Mesenteric fat pad (tissue), 1 donor: ENCODE data around the gene CUL7. TPM values are rescaled to one million over a fixed set of nuclear protein-coding genes. Genes with fewer than 3 reads are reported as not detected.
"Not testable (repeated sequence)": the region's sequence is repeated elsewhere in the genome, so short reads cannot be mapped to it uniquely, and the experiment has no call there.

Experiments
- DNase-seq: peaks from one replicate; pipeline ENCODE4 v3.0.0-alpha.2; 2020; ENCODE audit warnings: low spot score
- total RNA-seq: library from RNA; stranded (reverse); fragmentation: NEBNext Ultra II Directional; extraction: Animal tissue kit (Norgen Biotek cat#: 25700); gene quantifications from one replicate; pipeline ENCODE4 v1.2.1, GENCODE V29; 2021
- donor health status: DM: yes; HTN: yes; CAD: no.

CUL7 gene
- total RNA-seq, 1 donor from 2014 or later: 13.7 TPM

DNA sequence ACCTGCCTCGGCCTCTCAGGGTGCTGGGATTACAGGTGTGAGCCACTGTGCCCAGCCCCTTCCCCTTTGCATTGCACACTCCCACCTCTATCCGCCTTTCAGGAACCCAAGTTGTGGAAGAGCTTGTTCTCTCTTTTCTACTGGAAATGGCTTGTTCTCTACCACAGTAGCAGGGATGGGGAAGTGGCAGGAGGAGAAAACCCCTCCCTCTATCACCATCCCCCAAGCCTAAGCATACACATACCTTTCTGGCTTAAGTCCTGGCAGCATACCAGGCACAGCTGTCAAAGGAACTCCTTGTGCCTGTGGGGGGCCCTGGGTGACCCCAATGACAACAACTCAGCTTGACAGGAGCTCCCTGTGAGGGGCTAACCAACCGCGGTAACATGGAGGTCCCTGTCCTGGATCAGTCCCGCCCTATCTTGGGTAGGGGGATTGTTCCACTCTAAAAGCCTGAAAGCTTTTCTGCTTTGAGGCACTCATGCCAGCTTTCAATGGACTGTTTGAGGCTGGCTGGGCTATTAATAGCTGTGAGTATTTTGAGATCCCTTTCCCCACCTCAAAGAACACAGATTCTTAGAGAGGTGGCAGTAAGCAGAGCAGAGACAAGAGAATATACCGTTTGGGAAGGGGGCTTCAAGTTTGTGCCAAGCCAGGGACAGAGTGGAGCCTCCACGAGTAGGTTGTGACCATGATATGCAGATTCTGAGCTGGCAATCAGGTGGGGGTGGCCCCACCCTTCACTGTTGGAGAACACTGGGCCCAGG lies 37.3 kb downstream of the CUL7 start:
- no peak for DNase-seq

DNA sequence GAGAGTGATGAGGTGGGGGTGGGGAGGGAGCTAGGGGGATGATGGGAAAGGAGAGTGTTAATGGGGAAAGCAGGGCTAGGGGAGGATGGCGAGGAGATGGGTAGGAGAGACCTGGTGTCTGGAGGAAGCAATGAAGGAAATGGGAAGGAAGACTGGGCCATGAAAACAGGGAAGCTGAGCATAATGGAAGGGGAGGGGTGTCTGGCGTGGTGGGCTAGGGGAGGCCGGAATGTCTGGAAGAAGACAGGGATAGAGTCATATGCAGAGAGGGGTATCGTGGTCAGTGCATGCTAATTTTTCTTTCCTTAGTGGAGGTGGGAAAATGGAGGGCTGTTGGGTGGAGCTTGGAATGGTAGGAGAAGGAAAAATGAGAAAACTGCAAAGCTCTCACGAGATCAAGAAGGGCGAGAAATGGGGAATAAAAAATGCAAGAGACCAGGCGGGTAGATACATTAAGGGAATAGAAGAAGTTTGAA lies 39.2 kb downstream of the CUL7 start:
- no peak for DNase-seq

DNA sequence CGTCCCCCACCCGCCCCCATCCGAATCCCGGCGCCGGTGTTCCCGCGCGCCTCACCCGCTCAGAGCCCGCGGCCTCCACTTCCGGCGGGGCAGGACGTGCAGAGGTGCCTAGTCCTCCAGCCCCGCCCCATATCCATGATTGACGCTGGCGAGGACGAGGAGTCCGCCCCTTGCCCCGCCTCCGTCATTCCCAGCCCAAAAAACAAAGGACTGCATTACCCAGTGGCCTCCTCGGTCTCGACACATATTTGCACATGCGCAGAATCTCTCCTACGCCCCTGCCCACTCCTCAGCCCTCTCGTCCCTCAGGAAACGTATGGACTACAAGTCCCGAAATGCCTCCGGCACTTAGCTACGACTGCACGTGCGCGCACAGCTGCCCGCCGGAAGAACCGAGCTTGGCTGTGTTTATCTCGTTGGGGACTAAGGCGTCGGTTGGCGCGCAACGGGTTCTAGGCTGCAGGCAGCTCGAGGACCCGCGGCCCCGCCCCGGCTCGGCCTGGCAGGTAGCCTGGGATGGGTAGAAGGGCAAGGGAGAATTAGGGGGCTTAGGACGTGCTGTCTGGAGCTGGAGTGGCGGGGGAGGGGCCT lies 39.7 kb downstream of the CUL7 start, which contains the start of the genes KLHDC3 and MEA1:
TSS of gene KLHDC3 (plus strand) at position 407 of the 591 bp plus-strand sequence. CDS start 2,944 bp downstream, outside the sequence.
TSS of gene MEA1 (minus strand) at position 104 of the 591 bp plus-strand sequence. CDS start 133 bp downstream, outside the sequence.
- peak; percentile 98 for DNase-seq

DNA sequence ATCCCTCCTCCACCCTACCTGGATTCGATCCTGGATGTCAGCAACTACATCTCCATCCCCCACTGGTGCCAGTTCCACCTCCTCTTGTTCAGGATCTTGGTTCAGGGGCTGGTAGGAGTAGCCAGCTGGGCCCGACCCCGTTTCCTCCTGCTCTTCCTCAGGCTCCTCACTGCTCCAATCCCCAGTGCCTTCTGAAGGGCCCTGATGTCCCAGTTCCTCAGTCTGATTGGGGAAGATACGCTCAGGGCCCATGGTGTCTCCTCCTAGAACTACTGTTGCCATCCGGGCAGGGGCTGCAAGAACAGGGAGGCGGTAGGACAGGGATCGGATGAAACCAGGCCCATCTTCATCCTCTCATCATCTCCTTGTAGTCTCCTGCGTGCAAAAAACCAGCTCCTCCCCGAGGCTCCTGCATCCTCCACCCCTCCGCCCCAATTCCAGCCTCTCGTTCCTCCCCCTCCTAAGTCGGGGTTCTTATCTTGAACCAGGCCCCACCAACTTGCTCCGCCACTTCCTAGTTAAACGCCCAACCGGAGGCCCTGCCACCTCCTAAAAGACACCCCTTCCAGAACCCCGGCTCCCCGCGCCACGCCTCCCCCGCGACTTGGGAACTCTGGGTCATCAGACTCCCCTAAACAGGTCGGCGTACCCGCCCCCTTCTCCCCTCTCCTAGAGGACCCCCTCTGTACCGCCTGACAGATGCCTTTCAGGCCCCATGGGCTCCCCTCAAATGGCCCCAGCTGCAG lies 40.4 kb downstream of the CUL7 start:
- DNase-seq: peak; percentile 91

DNA sequence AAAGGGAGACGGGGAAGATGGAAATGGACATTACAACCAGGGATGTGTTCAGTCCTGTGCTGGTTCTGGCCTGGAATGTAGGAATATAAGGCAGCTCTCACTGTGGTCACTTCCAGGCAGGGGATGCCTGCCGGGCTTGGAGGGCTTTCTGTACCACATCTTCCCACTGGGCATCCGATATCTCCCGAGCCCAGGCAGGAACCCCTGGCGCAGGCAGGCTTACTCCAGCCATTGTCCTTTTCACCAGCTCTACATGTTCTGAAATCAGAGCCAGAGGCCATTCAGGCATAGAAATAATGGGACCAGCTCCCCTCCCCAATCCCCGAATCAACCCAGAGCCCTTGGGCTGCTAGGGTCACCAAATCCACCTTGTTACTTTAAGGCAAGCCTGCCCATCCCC lies 41.3 kb downstream of the CUL7 start:
- DNase-seq: no peak

DNA sequence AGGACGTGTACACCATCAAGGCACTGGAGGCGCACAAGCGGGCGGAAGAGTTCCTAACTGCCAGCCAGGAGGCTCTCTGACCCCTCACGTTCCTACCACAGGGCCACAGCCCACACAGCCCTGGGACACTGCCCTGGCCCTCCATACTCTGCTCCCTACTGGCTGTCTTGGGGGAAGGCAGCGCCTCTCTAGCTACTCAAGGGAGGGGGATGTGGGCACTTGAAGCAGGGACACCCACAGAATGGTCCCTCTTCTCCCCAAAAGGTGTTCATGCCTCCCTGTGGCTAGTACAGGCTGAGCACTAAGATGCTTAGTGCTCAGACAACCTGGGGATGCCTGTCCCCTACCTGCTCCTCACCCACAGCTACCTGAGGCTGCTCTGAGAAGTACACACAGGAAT lies 42.4 kb downstream of the CUL7 start:
- no peak for DNase-seq

DNA sequence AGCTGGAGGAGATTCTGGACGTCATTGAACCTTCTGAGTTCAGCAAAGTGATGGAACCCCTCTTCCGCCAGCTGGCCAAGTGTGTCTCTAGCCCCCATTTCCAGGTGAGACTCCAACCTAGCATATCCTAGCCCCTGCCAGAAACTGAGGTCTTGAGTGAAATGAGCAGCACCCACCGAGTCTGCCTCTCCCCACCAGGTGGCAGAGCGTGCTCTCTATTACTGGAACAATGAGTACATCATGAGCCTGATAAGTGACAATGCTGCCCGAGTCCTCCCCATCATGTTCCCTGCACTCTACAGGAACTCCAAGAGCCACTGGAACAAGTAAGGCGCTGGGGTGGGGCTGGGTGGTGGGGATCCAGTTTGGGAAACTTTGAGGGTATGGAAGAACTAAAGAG lies 44.5 kb downstream of the CUL7 start:
- DNase-seq: no peak

DNA sequence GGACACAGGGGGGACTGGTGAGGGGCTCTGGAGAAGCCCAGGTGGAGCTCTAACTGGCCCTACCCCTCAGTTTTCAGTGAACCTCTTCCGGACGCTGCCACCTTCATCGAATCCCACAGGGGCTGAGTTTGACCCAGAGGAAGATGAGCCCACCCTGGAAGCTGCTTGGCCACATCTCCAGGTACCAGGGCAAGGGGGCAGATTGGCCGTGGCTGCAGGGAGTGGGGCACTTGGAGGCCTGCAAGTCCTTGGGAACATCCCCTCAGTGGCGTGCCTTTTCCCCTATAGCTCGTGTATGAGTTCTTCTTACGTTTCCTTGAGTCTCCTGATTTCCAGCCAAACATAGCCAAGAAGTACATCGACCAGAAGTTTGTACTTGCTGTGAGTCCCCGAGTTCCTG lies 46.5 kb downstream of the CUL7 start:
- no peak for DNase-seq

DNA sequence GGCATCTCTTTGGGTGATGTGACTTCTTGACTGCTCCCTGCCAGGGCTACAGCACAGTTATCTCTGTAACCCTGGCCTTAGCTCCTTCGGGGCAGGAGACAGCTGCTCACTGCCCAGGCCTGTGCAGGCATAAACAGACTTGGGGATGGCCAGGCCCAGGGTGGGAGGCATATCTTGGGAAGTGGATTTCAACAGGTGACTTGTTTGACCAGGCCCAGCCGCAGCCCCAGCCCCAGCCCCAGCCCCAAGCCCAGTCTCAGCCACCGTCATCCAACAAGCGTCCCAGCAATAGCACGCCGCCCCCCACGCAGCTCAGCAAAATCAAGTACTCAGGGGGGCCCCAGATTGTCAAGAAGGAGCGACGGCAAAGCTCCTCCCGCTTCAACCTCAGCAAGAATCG lies 47.4 kb downstream of the CUL7 start:
- no peak for DNase-seq

DNA sequence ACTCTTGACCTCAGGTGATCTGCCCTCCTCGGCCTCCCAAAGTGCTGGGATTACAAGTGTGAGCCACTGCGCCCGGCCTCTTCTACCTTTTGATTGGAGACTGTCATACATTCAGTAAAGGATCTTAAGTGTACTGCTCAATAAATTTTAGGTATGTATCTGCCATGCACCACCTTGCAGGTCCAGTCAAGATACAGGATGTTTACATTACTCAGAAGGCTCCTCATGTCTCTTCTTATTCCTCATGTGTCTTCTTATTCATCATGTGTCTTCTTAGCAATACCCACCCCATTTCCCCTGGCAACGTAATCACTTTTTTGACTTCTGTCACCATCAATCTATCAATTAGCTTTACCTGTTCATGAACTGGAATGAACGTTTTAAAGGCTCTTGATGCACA lies 47.8 kb downstream of the CUL7 start:
- no peak for DNase-seq

DNA sequence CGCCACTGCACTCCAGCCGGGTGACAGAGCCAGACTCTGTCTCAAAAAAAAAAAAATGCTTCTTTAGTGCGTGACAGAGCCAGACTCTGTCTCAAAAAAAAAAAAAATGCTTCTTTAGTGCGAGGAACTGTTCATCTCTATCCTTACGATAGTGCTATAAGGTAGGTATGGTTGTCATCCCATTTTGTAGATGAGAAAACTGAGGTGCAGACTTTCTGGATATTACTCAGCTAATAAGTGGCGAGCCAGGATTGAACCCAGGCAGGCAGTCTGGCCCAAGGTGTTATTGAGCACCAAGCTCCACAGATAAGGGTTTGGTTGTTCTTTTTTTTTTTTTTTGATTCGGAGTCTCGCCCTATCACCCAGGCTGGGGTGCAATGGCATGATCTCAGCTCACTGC lies 51.8 kb downstream of the CUL7 start:
- DNase-seq: no peak

DNA sequence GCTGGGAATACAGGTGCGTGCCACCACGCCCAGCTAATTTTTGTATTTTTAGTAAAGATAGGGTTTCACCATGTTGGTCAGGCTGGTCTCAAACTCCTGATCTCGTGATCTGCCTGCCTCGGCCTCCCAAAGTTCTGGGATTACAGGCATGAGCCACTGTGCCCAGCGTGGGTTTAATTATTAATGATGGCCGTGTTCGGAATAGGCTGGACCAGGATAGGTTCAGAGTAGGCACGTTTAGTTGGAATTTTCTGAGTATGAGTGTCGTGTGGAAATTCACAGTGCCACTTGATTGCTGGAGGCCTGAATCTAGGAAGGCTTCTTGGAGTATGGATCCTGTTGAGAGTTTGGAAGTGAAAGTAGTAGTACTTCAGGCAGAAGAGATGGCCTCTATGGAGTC lies 55.4 kb downstream of the CUL7 start:
- not testable (repeated sequence) for DNase-seq

DNA sequence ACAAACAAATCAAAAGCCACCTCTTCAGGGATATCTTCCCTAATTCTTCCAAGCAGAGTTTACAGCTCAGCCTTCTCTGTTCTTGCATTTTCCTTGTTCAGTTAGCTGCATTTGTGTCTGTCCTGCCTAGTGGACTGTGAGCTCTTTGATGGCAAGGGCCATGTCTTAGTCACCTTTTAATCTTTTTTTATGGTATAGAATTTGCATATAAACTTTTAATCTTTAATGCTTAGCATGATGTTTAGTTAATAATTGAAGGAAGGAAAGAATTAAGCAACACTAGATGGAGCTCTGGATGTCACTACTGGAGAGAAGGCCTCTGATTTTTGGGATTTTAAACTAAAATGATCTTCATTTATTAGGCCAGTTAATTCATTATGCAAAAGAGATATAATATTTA lies 57.1 kb downstream of the CUL7 start:
- no peak for DNase-seq

DNA sequence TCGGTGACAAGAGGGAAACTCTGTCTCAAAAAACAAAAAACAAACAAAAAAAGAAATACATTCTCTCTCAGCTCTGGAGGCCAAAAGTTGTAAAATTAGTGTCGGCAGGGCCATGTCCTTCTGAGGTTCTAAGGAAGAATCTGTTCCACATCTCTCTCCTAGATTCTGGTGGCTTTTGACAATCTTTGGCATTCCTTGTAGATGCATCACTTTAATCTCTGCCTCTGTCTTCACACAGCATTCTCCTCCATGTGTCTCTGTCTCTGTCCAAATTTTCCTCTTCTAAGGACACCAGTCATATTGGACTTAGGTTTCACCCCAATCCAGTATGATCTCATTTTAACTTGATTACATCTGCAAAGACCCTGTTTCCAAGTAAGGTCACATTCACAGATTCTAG lies 60.2 kb downstream of the CUL7 start:
- DNase-seq: no peak

DNA sequence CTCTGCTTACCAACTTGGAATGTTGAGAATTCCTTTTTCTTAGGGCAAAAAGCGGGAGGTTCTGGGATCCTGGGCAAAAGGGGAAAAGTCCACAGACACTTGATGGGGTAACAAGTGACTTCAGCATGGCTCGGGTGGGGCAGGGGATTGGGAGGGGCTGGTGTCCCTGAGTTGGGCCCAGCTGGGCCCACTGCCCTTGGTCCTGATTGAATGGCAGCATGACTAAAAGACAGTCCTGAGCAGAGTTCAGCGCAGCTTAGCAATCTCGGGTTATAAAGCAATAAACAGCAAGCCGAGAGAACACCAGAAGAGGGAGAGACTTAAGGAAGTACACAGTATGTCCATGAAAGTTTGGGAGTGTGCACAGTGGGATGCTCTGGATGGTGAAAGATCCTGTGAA lies 63.7 kb downstream of the CUL7 start:
- DNase-seq: no peak

DNA sequence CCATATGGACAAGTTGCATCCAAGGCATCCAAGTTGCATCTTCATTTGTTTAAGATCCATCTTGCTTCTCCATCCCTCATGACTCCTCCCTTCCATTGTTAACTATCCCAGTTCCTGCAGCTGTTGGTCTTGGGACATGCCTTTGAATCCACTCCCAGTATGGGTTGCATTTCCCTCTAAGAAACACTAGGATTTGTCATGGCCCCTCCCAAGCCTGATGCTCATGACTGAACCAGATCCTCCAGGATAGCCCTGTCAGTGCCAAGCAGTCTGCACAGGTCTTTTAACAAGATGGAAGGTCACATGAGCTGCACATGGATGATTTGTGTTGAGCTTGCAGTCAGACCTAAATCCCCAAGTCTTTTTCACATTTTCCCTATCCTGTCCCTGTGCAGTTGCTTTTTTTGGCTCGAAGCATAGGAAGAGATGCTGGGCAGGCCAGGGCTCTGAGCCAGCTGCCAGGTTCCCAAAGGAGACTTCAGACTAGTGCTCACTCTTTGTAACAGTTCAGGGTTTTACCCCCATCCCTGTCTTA lies 65.1 kb downstream of the CUL7 start:
- DNase-seq: no peak

Other genes starting within 250 kb of the CUL7 start
- 82.2 TPM for gene RPL7L1, start 174.2 kb downstream of the CUL7 start, total RNA-seq
- not detected for gene PTCRA, start 137.8 kb downstream of the CUL7 start, total RNA-seq
- 27.4 TPM for gene CNPY3, start 124.4 kb downstream of the CUL7 start, total RNA-seq
- 0.61 TPM for gene GNMT, start 93.1 kb downstream of the CUL7 start, total RNA-seq
- gene PEX6, start 74.7 kb downstream of the CUL7 start, total RNA-seq: 13.4 TPM
- gene PPP2R5D, start 69.3 kb downstream of the CUL7 start, total RNA-seq: 27.8 TPM
- gene MEA1, start 39.9 kb downstream of the CUL7 start, total RNA-seq: 46.1 TPM
- gene KLHDC3, start 39.6 kb downstream of the CUL7 start, total RNA-seq: 71.6 TPM
- 51.9 TPM for gene RRP36, start 32.2 kb downstream of the CUL7 start, total RNA-seq
- 59.3 TPM for gene MRPL2, start 5.6 kb upstream of the CUL7 start, total RNA-seq
- gene KLC4, start 5.8 kb upstream of the CUL7 start, total RNA-seq: 18.1 TPM
- 13.6 TPM for gene PTK7, start 22.5 kb upstream of the CUL7 start, total RNA-seq
- gene SRF, start 117.4 kb upstream of the CUL7 start, total RNA-seq: 34.2 TPM
- gene CUL9, start 128.3 kb upstream of the CUL7 start, total RNA-seq: 26.6 TPM
- 36.5 TPM for gene DNPH1, start 175.6 kb upstream of the CUL7 start, total RNA-seq
- gene TTBK1, start 189.6 kb upstream of the CUL7 start, total RNA-seq: 0.06 TPM
- gene SLC22A7, start 244.4 kb upstream of the CUL7 start, total RNA-seq: not detected